Stimulated activated naive CD8-positive, alpha-beta T cell treated with anti-CD3 and anti-CD28 coated beads, Interleukin-15, Interleukin-2, amounts not matched to agents 100 ng/mL and 50 ng/mL, for 24 hours (primary cell): Measurements from ENCODE around the gene PLEKHG5.
A peak's percentile ranks its signal among the peaks of the same experiment; 100 is the strongest.

Source experiments
- H3K27ac Mint-ChIP-seq: one replicate; pipeline ENCODE4 v1.8.0; 2021; ENCODE audit warnings: mild to moderate bottlenecking, mixed read lengths
- H3K27me3 Mint-ChIP-seq: one replicate; pipeline ENCODE4 v1.8.0; 2021; ENCODE audit warnings: mixed read lengths
- H3K36me3 Mint-ChIP-seq: one replicate; pipeline ENCODE4 v1.8.0; 2021; ENCODE audit warnings: low read depth, mixed read lengths
- H3K4me1 Mint-ChIP-seq: one replicate; pipeline ENCODE4 v1.8.0; 2021; ENCODE audit warnings: low read depth, mixed read lengths
- H3K4me3 Mint-ChIP-seq: one replicate; pipeline ENCODE4 v1.8.0; 2021; ENCODE audit warnings: mild to moderate bottlenecking, mixed read lengths
- H3K9me3 Mint-ChIP-seq: one replicate; pipeline ENCODE4 v1.8.0; 2021; ENCODE audit warnings: mixed read lengths

Gene PLEKHG5

GRCh38 chr1:6504887-6505286 is 13.4 kb upstream of the PLEKHG5 start:
- Mint-ChIP-seq H3K4me1 (no peaks in the 10 kb centered on the region), H3K9me3 (no peaks in the 10 kb centered on the region), H3K36me3 (no peaks in the 10 kb centered on the region), H3K27me3 (no peaks in the 10 kb centered on the region), H3K4me3 (no peak overlapping the region), H3K27ac (no peak overlapping the region)

- Mint-ChIP-seq H3K27ac (no peak overlapping the region), H3K4me1 (no peaks in the 10 kb centered on the region), H3K9me3 (no peaks in the 10 kb centered on the region), H3K4me3 (no peak overlapping the region), H3K36me3 (no peaks in the 10 kb centered on the region), H3K27me3 (no peaks in the 10 kb centered on the region)
These were observed 12.6 kb upstream of the PLEKHG5 start for GRCh38 chr1:6503884-6504602.

GRCh38 chr1:6502000-6502891 is 10.8 kb upstream of the PLEKHG5 start:
- Mint-ChIP-seq H3K4me1 (peaks cover 6% of the 10 kb centered on the region), H3K27ac (no peak overlapping the region), H3K36me3 (no peaks in the 10 kb centered on the region), H3K9me3 (no peaks in the 10 kb centered on the region), H3K4me3 (no peak overlapping the region), H3K27me3 (no peaks in the 10 kb centered on the region)

GRCh38 chr1:6501279-6501813 is 9.9 kb upstream of the PLEKHG5 start:
- H3K4me1 Mint-ChIP-seq: peaks cover 10% of the 10 kb centered on the region
- H3K4me3 Mint-ChIP-seq: no peak overlapping the region
- no peaks in the 10 kb centered on the region for H3K9me3 Mint-ChIP-seq
- H3K27ac Mint-ChIP-seq: no peak overlapping the region
- no peaks in the 10 kb centered on the region for H3K36me3 Mint-ChIP-seq
- no peaks in the 10 kb centered on the region for H3K27me3 Mint-ChIP-seq

- no peaks in the 10 kb centered on the region for H3K27me3 Mint-ChIP-seq
- H3K36me3 Mint-ChIP-seq: no peaks in the 10 kb centered on the region
- no peaks in the 10 kb centered on the region for H3K9me3 Mint-ChIP-seq
- H3K4me3 Mint-ChIP-seq: no peak overlapping the region
- H3K4me1 Mint-ChIP-seq: peaks cover 15% of the 10 kb centered on the region
- H3K27ac Mint-ChIP-seq: no peak overlapping the region
These were observed 9.2 kb upstream of the PLEKHG5 start for GRCh38 chr1:6500544-6501278.

GRCh38 chr1:6499296-6499695 is 7.8 kb upstream of the PLEKHG5 start:
- Mint-ChIP-seq H3K4me3 (no peak overlapping the region), H3K4me1 (peaks cover 16% of the 10 kb centered on the region), H3K27me3 (no peaks in the 10 kb centered on the region), H3K27ac (no peak overlapping the region), H3K36me3 (no peaks in the 10 kb centered on the region), H3K9me3 (no peaks in the 10 kb centered on the region)

GRCh38 chr1:6498576-6499111 is 7.2 kb upstream of the PLEKHG5 start:
- Mint-ChIP-seq H3K9me3 (no peaks in the 10 kb centered on the region), H3K4me3 (no peak overlapping the region), H3K36me3 (no peaks in the 10 kb centered on the region)

GRCh38 chr1:6497867-6498575 is 6.6 kb upstream of the PLEKHG5 start:
- no peaks in the 10 kb centered on the region for H3K9me3 Mint-ChIP-seq
- no peak overlapping the region for H3K27ac Mint-ChIP-seq
- peaks cover 20% of the 10 kb centered on the region for H3K4me1 Mint-ChIP-seq
- no peaks in the 10 kb centered on the region for H3K36me3 Mint-ChIP-seq
- H3K4me3 Mint-ChIP-seq: peak overlapping the region; percentile 71
- no peaks in the 10 kb centered on the region for H3K27me3 Mint-ChIP-seq

More at GRCh38 chr1:6498576-6499111, 7.2 kb upstream of the PLEKHG5 start:
- peaks cover 16% of the 10 kb centered on the region for H3K4me1 Mint-ChIP-seq
- no peaks in the 10 kb centered on the region for H3K27me3 Mint-ChIP-seq
- H3K27ac Mint-ChIP-seq: no peak overlapping the region

- Mint-ChIP-seq H3K27ac (no peak overlapping the region), H3K27me3 (no peaks in the 10 kb centered on the region), H3K9me3 (no peaks in the 10 kb centered on the region), H3K4me1 (peaks cover 22% of the 10 kb centered on the region), H3K36me3 (no peaks in the 10 kb centered on the region), H3K4me3 (peak overlapping the region; percentile 71)
These were observed 5.9 kb upstream of the PLEKHG5 start for GRCh38 chr1:6497215-6497866.

- Mint-ChIP-seq H3K4me3 (no peak overlapping the region), H3K9me3 (no peaks in the 10 kb centered on the region), H3K36me3 (no peaks in the 10 kb centered on the region), H3K4me1 (peaks cover 24% of the 10 kb centered on the region), H3K27me3 (no peaks in the 10 kb centered on the region), H3K27ac (no peak overlapping the region)
These were observed 5.4 kb upstream of the PLEKHG5 start for GRCh38 chr1:6496890-6497214.

- Mint-ChIP-seq H3K27ac (no peak overlapping the region), H3K27me3 (no peaks in the 10 kb centered on the region), H3K9me3 (no peaks in the 10 kb centered on the region), H3K36me3 (no peaks in the 10 kb centered on the region), H3K4me1 (peaks cover 29% of the 10 kb centered on the region), H3K4me3 (peak overlapping the region; percentile 23)
These were observed 4.9 kb upstream of the PLEKHG5 start for GRCh38 chr1:6496365-6496721.

GRCh38 chr1:6495540-6496364 is 4.3 kb upstream of the PLEKHG5 start:
- no peaks in the 10 kb centered on the region for H3K27me3 Mint-ChIP-seq
- H3K4me1 Mint-ChIP-seq: peaks cover 33% of the 10 kb centered on the region
- H3K36me3 Mint-ChIP-seq: no peaks in the 10 kb centered on the region
- no peak overlapping the region for H3K4me3 Mint-ChIP-seq
- H3K9me3 Mint-ChIP-seq: no peaks in the 10 kb centered on the region
- no peak overlapping the region for H3K27ac Mint-ChIP-seq

- Mint-ChIP-seq H3K36me3 (no peaks in the 10 kb centered on the region), H3K9me3 (no peaks in the 10 kb centered on the region), H3K4me3 (no peak overlapping the region), H3K4me1 (peaks cover 33% of the 10 kb centered on the region), H3K27me3 (no peaks in the 10 kb centered on the region), H3K27ac (no peak overlapping the region)
These were observed 3.6 kb upstream of the PLEKHG5 start for GRCh38 chr1:6495041-6495441.
